ENCODE data around the gene LAMA3. TPM values are rescaled to one million over a fixed set of nuclear protein-coding genes. Genes with fewer than 3 reads are reported as not detected.

Gene LAMA3
- total and polyA plus RNA-seq, 10 of the 15 experiments (the other 5 are each of a cell fraction or from before 2014, with no cell fraction given) = 0.37 to 6.5 (median 5.4) TPM

GRCh38 chr18:23887035-23887434 lies 197.8 kb downstream of the LAMA3 start (continued):
- TF ChIP-seq JUND (IDR thresholded peaks at IDR 0.05; ENCODE audit: low read depth, low read length) = no peak
- no peak for TF ChIP-seq SMC3 (IDR thresholded peaks at IDR 0.05; ENCODE audit: borderline replicate concordance, low read length)

GRCh38 chr18:23887493-23887892 lies 198.2 kb downstream of the LAMA3 start:
- H3K4me3 ChIP-seq = no peak overlapping the region
- intact Hi-C loops (cut with micrococcal nuclease; ENCODE audit: unreplicated experiment) (no loop called here), in situ Hi-C loops (cut with MboI) (no loop called here)
- no peak overlapping the region for H3K27ac ChIP-seq (ENCODE audit: control insufficient read depth, insufficient read depth)
- WGBS (ENCODE audit: insufficient coverage, insufficient replicate concordance, low lambda C conversion rate, missing lambda C conversion rate) = 38% methylated on average over 2 of the region's 2 CpGs
- ChIA-PET CTCF (interaction anchor here (1.8 kb wide), 1 partner anchor 31 kb away, joined by 5 read pairs; no protein-coding TSS in a partner anchor), SMC1A (ENCODE audit: uncharacterized antibody, unreplicated experiment) (no interaction called here), RAD21 (ENCODE audit: unreplicated experiment) (interaction anchor here (1.3 kb wide), 1 partner anchor 31 kb away, joined by 3 read pairs; no protein-coding TSS in a partner anchor), POLR2A (interaction anchor here (0.5 to 0.6 kb wide), 2 partner anchors 14 to 170 kb away, joined by 3 to 4 read pairs; no protein-coding TSS in a partner anchor)
- FAIRE-seq (no peak), ATAC-seq (no peak), DNase-seq (ENCODE audit: low read depth, low spot score) (no peak)
- no peak overlapping the region for H3K4me2 ChIP-seq (ENCODE audit: control insufficient read depth, insufficient read depth)
- no peaks in the 10 kb centered on the region for H3K79me2 ChIP-seq (ENCODE audit: control insufficient read depth, insufficient read depth, low read length)
- no peak overlapping the region for H2AFZ ChIP-seq (ENCODE audit: control insufficient read depth, low read depth, low read length)
- H3K4me1 ChIP-seq (ENCODE audit: control insufficient read depth, insufficient read depth, low read length) = no peaks in the 10 kb centered on the region
- no peaks in the 10 kb centered on the region for H3K9me3 ChIP-seq (replicated peaks; ENCODE audit: control insufficient read depth, insufficient read depth, low read length)
- TF ChIP-seq ZNF24 (IDR thresholded peaks at IDR 0.05) = no peak
- no peak for TF ChIP-seq SRF (IDR thresholded peaks at IDR 0.05; ENCODE audit: low read depth in 2 of 2, low read length in 2 of 2)
- no peak for TF ChIP-seq SP1 (IDR thresholded peaks at IDR 0.05; ENCODE audit: low read depth, low read length)
- no peak for TF ChIP-seq NRF1 (conservative IDR thresholded peaks at IDR 0.05; ENCODE audit: low read depth, low read length)
- no peak for TF ChIP-seq NR2C1 (IDR thresholded peaks at IDR 0.05)
- H4K20me1 ChIP-seq (ENCODE audit: control insufficient read depth, insufficient read depth) = no peaks in the 10 kb centered on the region
- H3K36me3 ChIP-seq (ENCODE audit: control insufficient read depth in 2 of 2, insufficient read depth in 2 of 2, low read length in 1 of 2) = no peaks in the 10 kb centered on the region
- H3K27me3 ChIP-seq (replicated peaks in 1 of 2; ENCODE audit: control insufficient read depth in 2 of 2, insufficient read depth in 2 of 2, low read length in 1 of 2) = no peaks in the 10 kb centered on the region; a peak in 2 of 4 replicates
- BruUV-seq (replicated peaks) = no TSS peak
- H3K9ac ChIP-seq (ENCODE audit: control insufficient read depth, insufficient read depth, low read length) = no peak overlapping the region

GRCh38 chr18:23888881-23889280 lies 199.6 kb downstream of the LAMA3 start:
- H3K4me1 ChIP-seq (ENCODE audit: control insufficient read depth, insufficient read depth, low read length) = no peaks in the 10 kb centered on the region
- no peaks in the 10 kb centered on the region for H3K9me3 ChIP-seq (replicated peaks; ENCODE audit: control insufficient read depth, insufficient read depth, low read length)
- no TSS peak for BruUV-seq (replicated peaks)
- H3K79me2 ChIP-seq (ENCODE audit: control insufficient read depth, insufficient read depth, low read length) = no peaks in the 10 kb centered on the region
- H2AFZ ChIP-seq (ENCODE audit: control insufficient read depth, low read depth, low read length) = no peak overlapping the region
- H3K36me3 ChIP-seq (ENCODE audit: control insufficient read depth in 2 of 2, insufficient read depth in 2 of 2, low read length in 1 of 2) = no peaks in the 10 kb centered on the region
- in situ Hi-C loops (cut with MboI) (no loop called here), intact Hi-C loops (cut with micrococcal nuclease; ENCODE audit: unreplicated experiment) (no loop called here)
- WGBS (ENCODE audit: insufficient coverage, insufficient replicate concordance, low lambda C conversion rate, missing lambda C conversion rate) = 100% methylated on average over 1 of the region's 1 CpG
- ChIA-PET SMC1A (ENCODE audit: uncharacterized antibody, unreplicated experiment) (no interaction called here), CTCF (no interaction called here), RAD21 (ENCODE audit: unreplicated experiment) (no interaction called here), POLR2A (interaction anchor here (0.6 kb wide), 1 partner anchor 354 kb away, joined by 3 read pairs; no protein-coding TSS in a partner anchor)
- H3K4me2 ChIP-seq (ENCODE audit: control insufficient read depth, insufficient read depth) = no peak overlapping the region
- no peak overlapping the region for H3K27ac ChIP-seq (ENCODE audit: control insufficient read depth, insufficient read depth)
- H3K9ac ChIP-seq (ENCODE audit: control insufficient read depth, insufficient read depth, low read length) = no peak overlapping the region
- no peak for ATAC-seq
- H3K27me3 ChIP-seq (replicated peaks in 1 of 2; ENCODE audit: control insufficient read depth in 2 of 2, insufficient read depth in 2 of 2, low read length in 1 of 2) = no peaks in the 10 kb centered on the region; a peak in 2 of 4 replicates
- no peak overlapping the region for H3K4me3 ChIP-seq
- H4K20me1 ChIP-seq (ENCODE audit: control insufficient read depth, insufficient read depth) = no peaks in the 10 kb centered on the region
- no peak for FAIRE-seq
- no peak for DNase-seq (ENCODE audit: low read depth, low spot score)
- TF ChIP-seq ASH2L (IDR thresholded peaks at IDR 0.05; ENCODE audit: borderline replicate concordance, low read depth) = no peak
- no peak for TF ChIP-seq MXI1 (IDR thresholded peaks at IDR 0.05; ENCODE audit: low read depth, low read length)
- TF ChIP-seq RCOR1 (conservative IDR thresholded peaks at IDR 0.05; ENCODE audit: low read depth, low read length) = no peak
- TF ChIP-seq STAT1 (conservative IDR thresholded peaks at IDR 0.05) = no peak
- TF ChIP-seq SMAD5 (IDR thresholded peaks at IDR 0.05; ENCODE audit: low read depth) = no peak
- no peak for TF ChIP-seq ETV6 (conservative IDR thresholded peaks at IDR 0.05 in 1 of 2, IDR thresholded peaks at IDR 0.05 in 1 of 2; ENCODE audit: borderline replicate concordance in 1 of 2, low read depth in 1 of 2)
- TF ChIP-seq USF2 (IDR thresholded peaks at IDR 0.05; ENCODE audit: borderline replicate concordance, low read depth, low read length) = no peak
- TF ChIP-seq CEBPB (IDR thresholded peaks at IDR 0.05; ENCODE audit: borderline replicate concordance in 1 of 2, low read depth in 2 of 2, low read length in 2 of 2) = no peak

All from GM12878 (cell line).